Measurements from ENCODE around the gene SMYD3.

GRCh38 chr1:245790441-245790840, 716.6 kb downstream of the SMYD3 start:
- TF ChIP-seq EZH2 (IDR thresholded peaks at IDR 0.05; ENCODE audit: borderline replicate concordance, insufficient read depth, low read length, poor library complexity, severe bottlenecking) (no peak), RAD21 (conservative IDR thresholded peaks at IDR 0.05) (no peak), CTCF (IDR thresholded peaks at IDR 0.05; ENCODE audit: poor library complexity, severe bottlenecking) (no peak), TAF1 (IDR thresholded peaks at IDR 0.05; ENCODE audit: low read depth) (no peak), MXI1 (conservative IDR thresholded peaks at IDR 0.05; ENCODE audit: poor library complexity, severe bottlenecking) (no peak), EP300 (conservative IDR thresholded peaks at IDR 0.05; ENCODE audit: poor library complexity, severe bottlenecking) (no peak), POLR2AphosphoS5 (IDR thresholded peaks at IDR 0.05) (no peak), REST (IDR thresholded peaks at IDR 0.05; ENCODE audit: borderline replicate concordance) (no peak), SMC3 (conservative IDR thresholded peaks at IDR 0.05; ENCODE audit: poor library complexity) (no peak)

Measured in neural cell (in vitro differentiated cells).